ENCODE measurements around the gene TRAPPC4. TPM values are rescaled to one million over a fixed set of nuclear protein-coding genes. Genes with fewer than 3 reads are reported as not detected.
"Not testable (repeated sequence)": the region's sequence is repeated elsewhere in the genome, so short reads cannot be mapped to it uniquely, and the experiment has no call there.

TRAPPC4 gene, protein sequence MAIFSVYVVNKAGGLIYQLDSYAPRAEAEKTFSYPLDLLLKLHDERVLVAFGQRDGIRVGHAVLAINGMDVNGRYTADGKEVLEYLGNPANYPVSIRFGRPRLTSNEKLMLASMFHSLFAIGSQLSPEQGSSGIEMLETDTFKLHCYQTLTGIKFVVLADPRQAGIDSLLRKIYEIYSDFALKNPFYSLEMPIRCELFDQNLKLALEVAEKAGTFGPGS
- 60.7 and 73.1 TPM in 2 replicates for total RNA-seq (ENCODE audit: low replicate concordance)
- long read RNA-seq, transcript TRAPPC4-214 (5 exons, 1,759 nt) = major isoform, 93 of 100 reads
- long read RNA-seq, partial matches to known transcripts = 0 of 100 reads
- long read RNA-seq, other reads (novel, unspliced or antisense) = 1 of 100 reads

DNA sequence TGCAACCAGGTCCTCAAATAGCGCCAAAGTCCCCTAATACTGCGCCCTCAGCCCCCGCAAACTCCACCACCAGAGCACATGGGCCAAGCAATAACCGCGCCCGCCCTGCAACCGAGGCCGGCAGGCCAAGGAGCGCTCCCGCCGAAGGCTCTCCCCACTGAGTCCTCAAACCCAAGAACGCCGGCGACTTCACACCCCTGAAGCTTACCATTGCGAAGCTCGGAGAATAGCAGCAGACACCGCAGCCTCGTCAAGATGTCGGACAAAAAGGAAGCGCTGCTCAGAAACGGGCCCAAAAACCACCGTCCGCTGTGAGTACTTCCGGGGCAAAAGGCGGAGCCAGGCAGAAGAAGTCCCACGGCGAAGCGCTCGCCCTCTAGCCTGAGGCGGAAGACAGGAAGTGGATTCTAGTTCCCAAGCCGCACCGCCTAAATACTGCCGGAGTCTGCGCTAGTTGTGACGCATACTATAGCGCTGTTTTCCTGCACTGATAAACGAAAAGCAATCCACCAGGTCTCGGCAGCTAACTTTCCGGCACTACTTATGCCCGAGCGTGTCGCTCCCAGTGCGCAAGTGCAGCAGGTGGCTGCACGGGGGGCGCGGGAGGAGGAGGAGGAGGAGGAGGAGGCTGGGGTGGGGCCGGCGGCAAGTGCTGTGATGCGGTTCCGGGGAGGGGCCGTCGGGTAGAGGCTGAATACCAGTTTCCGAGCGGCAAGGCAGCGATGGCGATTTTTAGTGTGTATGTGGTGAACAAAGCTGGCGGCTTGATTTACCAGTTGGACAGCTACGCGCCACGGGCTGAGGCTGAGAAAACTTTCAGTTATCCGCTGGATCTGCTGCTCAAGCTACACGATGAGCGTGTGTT, at the start of gene TRAPPC4, which contains the start of gene RPS25:
TRAPPC4 (plus strand) TSS at position 693 of the 865 bp plus-strand sequence; CDS start at position 723, 30 bp downstream.
RPS25 (minus strand) TSS at position 270 of the 865 bp plus-strand sequence; CDS start at position 211, 59 bp downstream.
- peaks cover 17% of the 10 kb centered on the region for H3K4me1 Mint-ChIP-seq (ENCODE audit: unreplicated experiment)
- H3K4me3 Mint-ChIP-seq = peak within 1 kb of the TSS; percentile 100
- TF ChIP-seq, protein P1, sequence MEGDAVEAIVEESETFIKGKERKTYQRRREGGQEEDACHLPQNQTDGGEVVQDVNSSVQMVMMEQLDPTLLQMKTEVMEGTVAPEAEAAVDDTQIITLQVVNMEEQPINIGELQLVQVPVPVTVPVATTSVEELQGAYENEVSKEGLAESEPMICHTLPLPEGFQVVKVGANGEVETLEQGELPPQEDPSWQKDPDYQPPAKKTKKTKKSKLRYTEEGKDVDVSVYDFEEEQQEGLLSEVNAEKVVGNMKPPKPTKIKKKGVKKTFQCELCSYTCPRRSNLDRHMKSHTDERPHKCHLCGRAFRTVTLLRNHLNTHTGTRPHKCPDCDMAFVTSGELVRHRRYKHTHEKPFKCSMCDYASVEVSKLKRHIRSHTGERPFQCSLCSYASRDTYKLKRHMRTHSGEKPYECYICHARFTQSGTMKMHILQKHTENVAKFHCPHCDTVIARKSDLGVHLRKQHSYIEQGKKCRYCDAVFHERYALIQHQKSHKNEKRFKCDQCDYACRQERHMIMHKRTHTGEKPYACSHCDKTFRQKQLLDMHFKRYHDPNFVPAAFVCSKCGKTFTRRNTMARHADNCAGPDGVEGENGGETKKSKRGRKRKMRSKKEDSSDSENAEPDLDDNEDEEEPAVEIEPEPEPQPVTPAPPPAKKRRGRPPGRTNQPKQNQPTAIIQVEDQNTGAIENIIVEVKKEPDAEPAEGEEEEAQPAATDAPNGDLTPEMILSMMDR (conservative IDR thresholded peaks at IDR 0.05) = no peak
- peak; percentile 93 for DNase-seq (ENCODE audit: extremely low spot score, unreplicated experiment)
- peak within 1 kb of the TSS; percentile 99 for H3K27ac Mint-ChIP-seq
- peaks cover 31% of the 10 kb centered on the region for H3K36me3 Mint-ChIP-seq
- H3K27me3 Mint-ChIP-seq = no peaks in the 10 kb centered on the region
- no peaks in the 10 kb centered on the region for H3K9me3 Mint-ChIP-seq

DNA sequence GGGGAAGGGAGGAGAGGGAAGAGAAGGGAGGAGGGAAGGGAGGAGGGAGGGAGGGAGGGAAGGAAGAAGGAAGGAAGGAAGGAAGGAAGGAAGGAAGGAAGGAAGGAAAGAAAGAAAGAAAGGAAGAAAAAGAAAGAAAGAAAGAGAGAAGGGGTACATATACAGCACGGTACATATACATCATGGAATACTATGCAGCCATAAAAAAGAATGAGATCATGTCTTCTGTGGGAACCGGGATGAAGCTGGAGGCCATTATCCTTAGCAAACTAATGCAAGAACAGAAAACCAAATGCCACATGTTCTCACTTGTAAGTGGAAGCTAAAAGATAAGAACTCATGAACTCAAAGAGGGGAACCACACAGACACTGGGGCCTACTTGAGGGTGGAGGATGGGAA, 49.1 kb upstream of the TRAPPC4 start:
- not testable (repeated sequence) for H3K27ac Mint-ChIP-seq; H3K4me1 Mint-ChIP-seq (ENCODE audit: unreplicated experiment); H3K4me3 Mint-ChIP-seq; H3K9me3 Mint-ChIP-seq; H3K27me3 Mint-ChIP-seq; DNase-seq (ENCODE audit: extremely low spot score, unreplicated experiment); H3K36me3 Mint-ChIP-seq

DNA sequence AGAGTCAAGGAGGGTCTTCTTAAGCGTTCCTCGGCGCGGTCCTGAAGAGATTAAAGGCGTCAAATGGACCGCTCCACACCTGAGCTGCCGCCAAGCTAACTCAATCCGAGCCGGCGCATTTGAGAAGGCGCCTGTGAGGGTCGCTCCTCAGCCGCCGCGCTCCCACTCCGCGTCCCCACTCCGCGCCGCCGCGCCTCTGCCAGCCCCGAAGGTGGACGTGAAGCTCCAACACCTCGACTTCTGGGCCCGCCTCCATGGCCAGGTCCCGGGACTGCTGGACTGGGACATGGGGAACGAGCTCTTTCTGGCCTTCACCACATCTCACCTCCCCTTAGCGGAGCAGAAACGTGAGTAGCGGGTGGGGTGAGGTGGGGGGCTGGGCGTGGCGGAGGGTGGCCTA, 46.9 kb upstream of the TRAPPC4 start, which contains the start of gene FOXR1:
FOXR1 (plus strand) TSS at position 116 of the 400 bp plus-strand sequence; CDS start at position 287, 171 bp downstream.
- Mint-ChIP-seq H3K4me1 (ENCODE audit: unreplicated experiment) (no peaks in the 10 kb centered on the region), H3K4me3 (no peak within 1 kb of the TSS), H3K9me3 (no peaks in the 10 kb centered on the region), H3K27ac (no peak within 1 kb of the TSS), H3K36me3 (no peaks in the 10 kb centered on the region), H3K27me3 (peaks cover 4% of the 10 kb centered on the region)
- no peak for DNase-seq (ENCODE audit: extremely low spot score, unreplicated experiment)
- TF ChIP-seq, protein P1 (conservative IDR thresholded peaks at IDR 0.05) = no peak

DNA sequence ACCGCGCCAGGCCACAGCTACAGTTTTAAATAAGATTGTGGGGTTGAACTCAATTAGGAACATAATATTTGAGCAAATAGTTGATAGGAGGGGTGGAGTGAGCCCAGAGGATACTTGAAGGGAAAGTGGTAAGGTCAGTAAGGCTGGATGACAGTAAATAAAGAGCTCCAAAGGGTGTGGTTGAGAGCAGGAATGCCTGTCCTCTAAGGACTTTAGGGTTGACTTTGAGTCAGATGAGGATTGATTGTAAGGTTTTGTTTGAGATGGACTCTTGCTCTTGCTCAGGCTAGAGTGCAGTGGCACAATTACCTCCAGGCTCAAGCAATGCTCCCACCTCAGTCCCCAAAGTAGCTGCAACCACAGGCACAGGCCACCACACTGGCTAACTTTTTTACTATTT, 44.6 kb upstream of the TRAPPC4 start:
- Mint-ChIP-seq H3K27me3 (peaks cover 7% of the 10 kb centered on the region), H3K36me3 (no peaks in the 10 kb centered on the region), H3K27ac (no peak overlapping the region), H3K4me1 (ENCODE audit: unreplicated experiment) (peaks cover 3% of the 10 kb centered on the region), H3K4me3 (no peak overlapping the region), H3K9me3 (no peaks in the 10 kb centered on the region)
- no peak for DNase-seq (ENCODE audit: extremely low spot score, unreplicated experiment)
- TF ChIP-seq, protein P1 (conservative IDR thresholded peaks at IDR 0.05) = no peak

DNA sequence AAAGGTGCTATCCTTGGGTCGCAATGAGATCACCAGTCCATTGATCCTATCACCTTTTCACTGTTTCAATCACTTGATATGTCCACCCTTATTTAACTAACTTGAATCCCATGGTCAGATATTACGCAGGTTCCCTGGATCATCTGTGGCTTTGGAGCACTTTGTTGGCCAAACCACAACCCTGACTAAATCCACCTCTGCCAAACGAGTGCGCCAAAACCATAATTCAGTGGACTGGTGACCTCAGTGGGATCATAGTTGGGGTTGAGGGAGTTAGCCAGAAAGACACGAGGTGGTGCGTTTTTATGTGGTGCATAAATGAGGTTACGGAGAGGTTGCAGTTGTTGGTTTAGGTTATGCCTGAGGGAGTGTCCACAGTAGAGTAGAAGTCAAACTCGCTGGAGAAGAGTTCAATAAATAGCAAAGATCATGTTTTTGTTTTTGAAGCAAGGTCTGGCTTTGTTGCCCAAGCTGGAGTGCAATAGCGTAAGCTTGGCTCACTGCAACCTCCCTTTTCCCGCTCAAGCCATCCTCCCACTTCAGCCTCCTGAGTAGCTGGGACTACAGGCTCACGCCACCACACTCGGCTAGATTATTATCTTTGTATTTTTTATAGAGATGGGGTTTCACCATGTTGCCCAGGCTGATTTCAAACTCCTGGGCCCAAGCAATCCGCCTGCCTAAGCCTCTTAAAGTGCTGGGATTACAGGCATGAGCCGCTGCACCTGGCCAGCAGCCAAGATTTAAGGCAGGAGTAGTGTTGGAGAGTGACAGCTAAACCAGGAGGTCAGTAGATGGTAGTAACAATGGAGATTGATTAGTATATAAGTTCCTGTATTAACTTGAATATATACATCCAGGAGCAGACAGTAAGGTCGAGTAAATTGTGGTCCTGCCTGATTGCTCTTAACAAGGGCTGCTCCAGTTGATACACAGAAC, 42.5 kb upstream of the TRAPPC4 start:
- no peak overlapping the region for H3K27ac Mint-ChIP-seq
- peaks cover 7% of the 10 kb centered on the region for H3K27me3 Mint-ChIP-seq
- no peaks in the 10 kb centered on the region for H3K9me3 Mint-ChIP-seq
- H3K4me3 Mint-ChIP-seq = no peak overlapping the region
- H3K36me3 Mint-ChIP-seq = no peaks in the 10 kb centered on the region
- TF ChIP-seq, protein P1 (conservative IDR thresholded peaks at IDR 0.05) = no peak
- no peak for DNase-seq (ENCODE audit: extremely low spot score, unreplicated experiment)
- peaks cover 7% of the 10 kb centered on the region for H3K4me1 Mint-ChIP-seq (ENCODE audit: unreplicated experiment)
